GM20431 (cell line): Measurements from ENCODE around the gene MYO3B.
"Not testable (repeated sequence)": the region's sequence is repeated elsewhere in the genome, so short reads cannot be mapped to it uniquely, and the experiment has no call there.

ENCODE experiments used
- in situ Hi-C: fragments of 300-500 bp; cut with MseI, MboI; formaldehyde crosslinking; loops from one replicate; pipeline ENCODE4 v1.15.0; 2020; ENCODE audit warnings: low sequenced_read_pairs; ENCODE audit not compliant: unreplicated experiment

The MYO3B gene

DNA sequence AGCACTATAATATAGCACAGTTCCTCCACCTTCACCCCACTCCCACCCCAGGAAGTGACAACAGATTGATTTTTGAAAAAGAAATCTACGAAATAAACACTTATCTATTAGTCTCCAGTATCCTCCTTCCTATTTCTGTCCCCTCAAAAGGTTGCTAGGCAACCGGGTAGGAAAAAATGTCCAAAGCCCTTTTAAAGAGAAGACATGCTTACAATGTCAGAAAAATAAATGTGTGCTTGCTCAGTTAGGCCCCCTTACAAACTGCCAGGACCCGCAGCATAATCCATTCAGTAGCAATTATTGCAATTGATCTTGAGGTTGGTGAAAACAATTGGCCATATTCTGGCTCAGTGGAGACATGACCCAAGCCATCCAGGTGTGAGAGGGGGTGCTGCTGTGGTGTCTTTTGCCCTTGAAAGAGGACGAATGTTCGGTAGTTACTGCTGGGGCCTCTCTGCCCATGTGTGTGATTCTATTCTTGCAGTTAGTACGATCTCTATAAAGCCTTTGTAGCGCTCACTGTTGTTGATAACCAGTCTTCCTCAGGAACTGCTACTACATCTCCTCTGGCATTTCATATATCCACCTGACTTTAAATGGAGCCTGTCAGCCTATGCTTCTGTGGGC lies 144.3 kb downstream of the MYO3B start:
- in situ Hi-C loops: no loop called here

GRCh38 chr2:170323743-170324142 lies 145.8 kb downstream of the MYO3B start:
- in situ Hi-C loops: no loop called here

DNA sequence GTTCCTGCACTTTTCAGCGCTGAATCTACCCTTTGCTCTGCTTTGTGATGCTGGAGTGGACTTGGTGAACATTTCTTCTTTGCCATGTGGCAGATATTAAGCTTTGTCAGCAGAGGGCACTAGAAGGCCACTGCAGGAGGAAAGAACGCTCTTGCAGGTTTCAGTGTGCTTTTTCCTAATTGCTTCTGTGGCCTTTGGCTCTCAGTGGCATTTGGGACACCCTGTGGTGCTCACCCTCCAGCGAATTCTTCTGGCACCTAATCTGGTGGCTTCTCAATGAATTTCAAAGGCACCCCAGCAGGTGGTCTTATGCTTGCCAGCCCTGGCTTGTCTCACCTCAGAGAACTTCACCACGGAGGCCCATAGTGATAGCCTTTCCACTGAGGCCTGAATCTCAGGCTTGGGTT lies 146.7 kb downstream of the MYO3B start:
- in situ Hi-C loops: no loop called here

DNA sequence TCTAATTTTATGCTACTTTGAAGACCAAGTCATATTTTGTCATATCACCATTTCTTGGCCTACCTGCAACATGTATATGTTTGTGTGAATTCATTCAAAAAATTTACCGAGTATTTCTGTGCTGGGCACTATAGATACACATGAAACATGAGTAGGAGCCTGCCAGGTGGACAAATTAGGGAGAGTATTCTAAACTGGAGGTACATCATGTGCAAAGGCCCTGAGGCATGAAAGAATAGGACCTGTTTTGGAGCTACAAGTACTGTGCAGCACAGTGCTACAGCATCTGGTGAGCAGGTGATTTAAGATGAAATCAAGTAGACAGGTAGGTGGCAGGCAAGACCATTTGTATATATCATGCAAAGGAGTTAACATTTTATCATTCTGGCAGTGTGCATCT lies 152.9 kb downstream of the MYO3B start:
- in situ Hi-C loops: no loop called here

DNA sequence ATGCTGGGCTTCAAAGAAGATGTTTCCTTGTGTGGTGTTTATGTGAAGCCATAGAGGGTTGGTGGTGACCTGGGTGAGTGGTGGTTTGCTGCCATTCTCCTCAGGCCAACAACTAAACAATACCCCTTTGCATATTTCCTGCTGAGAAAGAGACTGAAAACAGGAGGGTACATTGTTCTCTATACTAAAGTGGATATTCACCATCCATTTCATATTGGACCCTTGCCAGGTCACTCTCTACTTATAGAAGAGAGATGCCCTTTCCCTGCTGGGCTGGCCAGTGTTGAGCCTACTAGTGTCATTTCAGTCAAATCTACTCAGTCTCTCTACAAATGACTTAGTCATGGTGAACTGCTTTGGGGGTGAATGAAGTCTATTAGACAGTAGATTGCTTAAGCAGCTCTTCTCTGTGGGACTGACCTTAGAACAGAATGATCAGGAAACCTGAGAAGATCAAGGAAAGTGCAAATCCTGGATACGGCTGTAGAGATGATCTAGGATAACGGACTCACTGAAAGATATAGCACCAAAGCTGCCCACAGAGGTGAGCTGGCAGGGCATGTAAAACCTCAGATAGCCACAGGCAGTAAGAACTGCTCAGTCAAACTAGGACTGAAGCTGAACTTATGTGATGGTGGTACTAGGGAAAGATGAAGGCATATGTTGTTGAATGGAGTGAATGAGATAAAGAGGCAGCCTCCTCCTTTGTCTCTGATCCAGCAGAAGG lies 154.9 kb downstream of the MYO3B start:
- in situ Hi-C loops: no loop called here

GRCh38 chr2:170335351-170335750 lies 157.4 kb downstream of the MYO3B start:
- in situ Hi-C loops: no loop called here

DNA sequence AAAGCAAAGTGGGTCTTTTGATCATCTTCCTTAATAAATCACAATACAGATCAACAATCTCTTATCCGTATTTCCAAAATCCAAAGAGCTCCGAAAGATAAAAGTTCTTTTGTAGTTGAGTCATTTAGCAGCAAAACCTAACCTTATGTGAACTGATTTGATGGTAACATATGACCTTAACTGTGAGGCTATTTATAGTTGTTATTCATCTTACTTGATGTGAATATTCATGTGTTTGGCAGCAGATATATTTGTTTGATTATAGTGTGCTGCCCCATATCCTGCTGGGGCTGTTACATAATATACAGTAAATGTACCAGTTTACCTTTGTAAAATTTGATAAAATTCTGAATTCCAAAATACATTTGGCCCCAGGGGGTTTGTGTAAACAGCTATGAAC lies 158.5 kb downstream of the MYO3B start:
- in situ Hi-C loops: no loop called here

DNA sequence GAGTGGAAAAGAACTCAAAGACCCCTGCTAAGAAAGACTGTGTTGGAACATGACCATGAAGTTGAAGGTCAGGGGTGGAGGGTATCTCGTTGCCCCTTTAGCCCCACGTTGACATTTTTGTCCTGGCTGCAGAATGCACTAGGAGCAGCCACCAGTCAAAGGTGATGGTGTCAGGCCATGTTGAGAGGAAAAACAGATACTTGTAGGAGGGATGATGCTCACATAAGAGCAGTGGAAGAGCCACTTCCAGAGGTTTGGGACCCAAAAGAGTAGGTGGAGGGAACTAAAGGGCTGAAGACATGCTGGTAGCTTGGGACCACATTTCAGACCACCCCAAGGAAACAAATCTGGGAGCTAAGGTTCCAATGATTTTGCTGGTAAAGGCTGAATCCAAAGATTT lies 159.0 kb downstream of the MYO3B start:
- in situ Hi-C loops: no loop called here

GRCh38 chr2:170339322-170339721 lies 161.4 kb downstream of the MYO3B start:
- in situ Hi-C loops: no loop called here

GRCh38 chr2:170339750-170340692 lies 162.1 kb downstream of the MYO3B start:
- in situ Hi-C loops: no loop called here

DNA sequence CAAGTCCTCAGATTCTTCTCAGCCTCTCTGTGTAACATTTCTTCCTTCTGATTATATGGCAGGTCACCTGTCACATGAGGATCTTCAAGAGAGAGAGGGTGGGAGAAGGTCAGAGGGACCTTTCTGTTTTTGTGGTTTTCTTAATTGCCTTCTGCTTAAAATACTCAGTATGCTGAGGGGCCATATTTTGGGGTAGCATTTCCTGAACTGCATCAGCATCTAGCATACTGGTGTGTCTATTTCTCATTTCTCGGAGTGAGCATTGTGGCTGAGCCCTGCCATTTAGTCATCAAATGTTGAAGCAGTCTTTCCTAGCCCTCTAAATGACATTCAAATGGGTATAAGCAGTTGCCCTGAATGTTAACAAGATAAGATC lies 162.7 kb downstream of the MYO3B start:
- in situ Hi-C loops: no loop called here

GRCh38 chr2:170341684-170342623 lies 164.0 kb downstream of the MYO3B start:
- in situ Hi-C loops: no loop called here

GRCh38 chr2:170344663-170345346 lies 166.9 kb downstream of the MYO3B start:
- in situ Hi-C loops: no loop called here

DNA sequence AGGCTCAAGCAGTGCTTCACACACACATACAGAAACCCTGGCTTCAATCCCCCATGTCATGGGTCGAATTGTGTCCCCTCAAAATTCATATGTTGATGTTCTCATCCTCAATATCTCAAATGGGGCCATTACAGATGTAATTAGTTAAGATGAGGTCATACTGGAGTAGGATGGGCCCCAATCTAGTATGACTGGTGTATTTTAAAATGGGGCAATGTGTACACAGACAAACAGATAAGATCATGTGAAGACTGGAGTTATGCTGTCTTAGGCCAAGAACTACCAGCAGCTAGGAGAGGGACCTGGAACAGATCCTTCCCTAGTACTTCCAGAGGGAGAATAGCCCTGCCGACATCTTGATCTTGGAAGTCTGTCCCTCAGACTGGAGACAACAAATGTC lies 167.7 kb downstream of the MYO3B start:
- in situ Hi-C loops: no loop called here

- in situ Hi-C loops: not testable (repeated sequence)
Measured at GRCh38 chr2:170349269-170349668, 171.3 kb downstream of the MYO3B start.

GRCh38 chr2:170350929-170351826 lies 173.2 kb downstream of the MYO3B start:
- in situ Hi-C loops: no loop called here

- in situ Hi-C loops: no loop called here
Measured at GRCh38 chr2:170353723-170354122, 175.8 kb downstream of the MYO3B start.

DNA sequence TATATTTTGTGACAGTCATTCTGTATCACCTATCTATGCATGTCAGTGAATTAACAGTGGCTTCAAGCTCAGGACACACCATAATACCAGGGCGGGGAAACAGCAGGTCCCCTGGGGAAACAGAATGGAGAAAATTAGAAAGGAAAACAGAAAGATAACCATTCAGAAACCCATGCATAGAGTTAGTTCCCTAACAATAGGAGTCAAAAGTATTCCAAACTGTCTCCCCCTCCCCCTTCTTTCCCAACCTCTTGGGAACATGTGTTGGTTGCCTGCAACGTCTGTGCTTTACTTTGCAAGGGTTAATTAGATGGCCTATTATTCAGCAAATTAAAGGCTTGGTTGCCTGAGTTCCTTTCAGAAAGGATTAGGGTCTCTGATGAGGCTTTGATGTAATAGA lies 176.4 kb downstream of the MYO3B start:
- in situ Hi-C loops: no loop called here
